Stimulated activated naive B cell treated with anti-CD40 and anti-IgM and Interleukin-4, amounts not matched to agents 10 μg/mL and 1 μg/mL and 100 μg/mL, for 72 hours (primary cell): ENCODE results near the gene CRTC3.
"Not testable (repeated sequence)": the region's sequence is repeated elsewhere in the genome, so short reads cannot be mapped to it uniquely, and the experiment has no call there.

Experiments
- ATAC-seq, 2 donors: fragments of 150-1000 bp; cut with Tn5 transposase; replicated peaks; 2 replicates each; pipeline ENCODE4 v1.10.0; 2021; ENCODE audit warnings: moderate library complexity in 1 of 2
- DNase-seq: peaks from one replicate; pipeline ENCODE4 v3.0.0; 2021
- H3K27ac Mint-ChIP-seq: one replicate; pipeline ENCODE4 v1.8.0; 2022; ENCODE audit warnings: mild to moderate bottlenecking, mixed read lengths
- H3K27me3 Mint-ChIP-seq, 2 donors: one replicate each; pipeline ENCODE4 v1.8.0; 2022; ENCODE audit warnings: mixed read lengths in 2 of 2
- H3K36me3 Mint-ChIP-seq, 2 donors: one replicate each; pipeline ENCODE4 v1.8.0; 2022; ENCODE audit warnings: mixed read lengths in 2 of 2, mild to moderate bottlenecking in 1 of 2
- H3K4me1 Mint-ChIP-seq, 2 donors: one replicate each; pipeline ENCODE4 v1.8.0; 2022; ENCODE audit warnings: mixed read lengths in 2 of 2, mild to moderate bottlenecking in 1 of 2
- H3K4me3 Mint-ChIP-seq, 2 donors: one replicate each; pipeline ENCODE4 v1.8.0; 2022; ENCODE audit warnings: mild to moderate bottlenecking in 2 of 2, mixed read lengths in 2 of 2, moderate library complexity in 1 of 2
- H3K9me3 Mint-ChIP-seq, 2 donors: one replicate each; pipeline ENCODE4 v1.8.0; 2022; ENCODE audit warnings: mixed read lengths in 2 of 2, mild to moderate bottlenecking in 1 of 2

CRTC3 gene

GRCh38 chr15:90501898-90502297 lies 27.8 kb upstream of the CRTC3 start:
- ATAC-seq: peak; percentile 76 to 86
- Mint-ChIP-seq H3K4me1 (peaks cover 6 to 8% of the 10 kb centered on the region in 2 donors), H3K4me3 (no peak overlapping the region), H3K27me3 (no peaks in the 10 kb centered on the region), H3K9me3 (no peaks in the 10 kb centered on the region), H3K27ac (no peak overlapping the region), H3K36me3 (peaks cover 29 to 34% of the 10 kb centered on the region in 2 donors)
- DNase-seq: no peak

DNA sequence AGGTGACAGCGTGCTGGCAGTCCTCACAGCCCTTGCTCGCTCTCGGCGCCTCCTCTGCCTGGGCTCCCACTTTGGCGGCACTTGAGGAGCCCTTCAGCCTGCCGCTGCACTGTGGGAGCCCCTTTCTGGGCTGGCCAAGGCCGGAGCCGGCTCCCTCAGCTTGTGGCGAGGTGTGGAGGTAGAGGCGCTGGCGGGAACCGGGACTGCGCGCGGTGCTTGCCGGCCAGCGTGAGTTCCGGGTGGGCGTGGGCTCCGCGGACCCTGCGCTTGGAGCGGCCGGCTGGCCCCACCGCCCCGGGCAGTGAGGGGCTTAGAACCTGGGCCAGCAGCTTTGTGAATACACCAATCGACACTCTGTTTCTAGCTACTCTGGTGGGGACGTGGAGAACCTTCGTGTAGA lies 18.9 kb upstream of the CRTC3 start:
- not testable (repeated sequence) for DNase-seq, H3K27ac Mint-ChIP-seq, H3K36me3 Mint-ChIP-seq, H3K9me3 Mint-ChIP-seq, H3K27me3 Mint-ChIP-seq, H3K4me1 Mint-ChIP-seq, ATAC-seq, H3K4me3 Mint-ChIP-seq

GRCh38 chr15:90511211-90511618 lies 18.5 kb upstream of the CRTC3 start:
- not testable (repeated sequence) for DNase-seq, ATAC-seq, H3K36me3 Mint-ChIP-seq, H3K27me3 Mint-ChIP-seq, H3K9me3 Mint-ChIP-seq, H3K27ac Mint-ChIP-seq, H3K4me3 Mint-ChIP-seq, H3K4me1 Mint-ChIP-seq

DNA sequence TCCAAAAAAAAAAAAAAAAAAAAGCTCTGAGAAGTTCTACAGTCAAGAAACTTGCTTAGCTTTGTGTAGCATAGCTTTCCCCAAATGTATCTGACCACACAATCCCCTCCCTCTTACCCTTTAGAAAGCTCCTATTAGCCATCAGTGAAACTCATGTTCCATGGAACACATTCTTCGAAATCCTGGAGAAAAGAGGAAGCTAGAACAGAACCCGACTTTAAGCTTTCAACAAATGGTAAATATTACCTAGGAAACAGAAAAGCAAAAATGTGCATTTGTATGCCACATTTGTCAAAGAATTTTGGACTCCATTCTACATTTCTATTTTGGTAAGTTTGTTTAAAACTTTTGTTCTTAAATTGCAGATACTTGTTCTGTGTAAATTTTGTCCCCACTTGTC lies 17.4 kb upstream of the CRTC3 start:
- no peak for DNase-seq
- no peak overlapping the region for H3K4me3 Mint-ChIP-seq
- H3K4me1 Mint-ChIP-seq: peaks cover 6 to 13% of the 10 kb centered on the region in 2 donors
- H3K27me3 Mint-ChIP-seq: no peaks in the 10 kb centered on the region
- no peaks in the 10 kb centered on the region for H3K36me3 Mint-ChIP-seq
- H3K27ac Mint-ChIP-seq: no peak overlapping the region
- H3K9me3 Mint-ChIP-seq: no peaks in the 10 kb centered on the region
- no peak for ATAC-seq

DNA sequence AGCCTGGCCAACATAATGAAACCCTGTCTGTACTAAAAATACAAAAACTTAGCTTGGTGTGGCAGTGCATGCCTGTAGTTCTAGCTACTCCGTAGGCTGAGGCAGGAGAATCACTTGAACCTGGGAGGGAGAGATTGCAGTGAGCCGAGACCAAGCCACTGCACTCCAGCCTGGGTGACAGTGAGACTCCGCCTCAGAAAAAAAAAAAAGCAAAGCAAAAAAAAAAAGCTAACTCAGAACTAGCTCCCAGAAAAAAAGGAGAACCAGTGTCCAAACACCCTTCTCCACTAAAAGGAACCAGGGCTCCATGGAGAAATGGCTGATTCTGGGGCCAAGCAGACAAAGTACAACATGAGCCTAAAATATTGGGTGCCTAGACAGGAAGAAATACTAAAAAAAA lies 16.7 kb upstream of the CRTC3 start:
- Mint-ChIP-seq H3K27ac (no peak overlapping the region), H3K9me3 (no peaks in the 10 kb centered on the region), H3K4me3 (no peak overlapping the region), H3K36me3 (no peaks in the 10 kb centered on the region), H3K27me3 (no peaks in the 10 kb centered on the region), H3K4me1 (peaks cover 6 to 13% of the 10 kb centered on the region in 2 donors)
- ATAC-seq (no peak), DNase-seq (no peak)

DNA sequence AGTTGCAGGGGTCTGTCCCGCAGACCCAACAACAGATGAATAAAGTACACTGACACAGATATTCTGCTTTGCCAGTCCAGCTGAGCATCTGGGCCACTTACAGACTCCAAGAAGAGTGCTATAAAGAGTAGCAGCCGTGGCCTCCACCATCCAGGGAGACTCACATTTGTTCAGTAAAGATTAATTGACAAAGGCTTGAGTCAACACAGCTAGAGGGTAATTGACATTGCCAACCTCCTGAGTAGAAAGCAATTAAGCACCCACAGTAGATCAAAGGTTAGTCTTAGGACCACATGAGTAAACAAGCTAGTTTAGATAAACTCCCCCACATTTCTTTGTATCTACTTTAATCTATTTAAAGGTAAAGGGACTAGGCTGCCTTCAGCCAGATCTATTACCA lies 16.3 kb upstream of the CRTC3 start:
- no peak overlapping the region for H3K4me3 Mint-ChIP-seq
- ATAC-seq: no peak
- no peak for DNase-seq
- H3K4me1 Mint-ChIP-seq: peaks cover 7 to 13% of the 10 kb centered on the region in 2 donors
- no peak overlapping the region for H3K27ac Mint-ChIP-seq
- no peaks in the 10 kb centered on the region for H3K9me3 Mint-ChIP-seq
- no peaks in the 10 kb centered on the region for H3K36me3 Mint-ChIP-seq
- no peaks in the 10 kb centered on the region for H3K27me3 Mint-ChIP-seq

GRCh38 chr15:90513893-90514292 lies 15.8 kb upstream of the CRTC3 start:
- not testable (repeated sequence) for DNase-seq, H3K27me3 Mint-ChIP-seq, ATAC-seq, H3K4me3 Mint-ChIP-seq, H3K9me3 Mint-ChIP-seq, H3K36me3 Mint-ChIP-seq, H3K27ac Mint-ChIP-seq
- peaks cover 8 to 13% of the 10 kb centered on the region in 2 donors for H3K4me1 Mint-ChIP-seq

GRCh38 chr15:90519688-90520087 lies 10.0 kb upstream of the CRTC3 start:
- Mint-ChIP-seq H3K4me3 (no peak overlapping the region), H3K4me1 (peaks cover 8 to 22% of the 10 kb centered on the region in 2 donors), H3K27ac (no peak overlapping the region), H3K36me3 (no peaks in the 10 kb centered on the region), H3K27me3 (no peaks in the 10 kb centered on the region), H3K9me3 (no peaks in the 10 kb centered on the region)
- DNase-seq (no peak), ATAC-seq (no peak)

DNA sequence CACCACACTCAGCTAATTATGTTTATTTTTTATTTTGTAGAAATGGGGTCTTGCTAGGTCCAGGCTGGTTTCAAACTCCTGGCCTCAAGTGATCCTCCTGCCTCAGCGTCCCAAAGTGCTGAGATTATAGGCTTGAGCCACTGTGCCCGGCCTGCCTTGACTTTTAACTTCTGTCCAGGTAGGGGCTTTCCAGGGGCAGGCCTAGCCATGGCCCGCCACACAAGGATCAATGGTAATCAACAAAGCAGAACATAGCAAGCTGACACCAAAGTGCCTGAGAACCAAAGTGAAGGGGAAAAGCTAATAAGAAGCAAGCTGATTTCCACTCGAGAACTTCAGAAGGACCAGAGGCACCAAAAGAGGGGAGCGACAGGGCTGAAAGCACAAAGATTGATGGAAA lies 9.4 kb upstream of the CRTC3 start:
- no peak for DNase-seq
- no peak overlapping the region for H3K4me3 Mint-ChIP-seq
- no peaks in the 10 kb centered on the region for H3K36me3 Mint-ChIP-seq
- no peak overlapping the region for H3K27ac Mint-ChIP-seq
- H3K9me3 Mint-ChIP-seq: no peaks in the 10 kb centered on the region
- ATAC-seq: peak; percentile 52
- H3K27me3 Mint-ChIP-seq: no peaks in the 10 kb centered on the region
- peaks cover 8 to 22% of the 10 kb centered on the region in 2 donors for H3K4me1 Mint-ChIP-seq

- H3K4me3 Mint-ChIP-seq: no peak overlapping the region
- no peak for DNase-seq
- H3K27ac Mint-ChIP-seq: no peak overlapping the region
- H3K27me3 Mint-ChIP-seq: no peaks in the 10 kb centered on the region
- H3K4me1 Mint-ChIP-seq: peaks cover 4 to 9% of the 10 kb centered on the region in 2 donors
- H3K36me3 Mint-ChIP-seq: no peaks in the 10 kb centered on the region
- ATAC-seq: no peak
- no peaks in the 10 kb centered on the region for H3K9me3 Mint-ChIP-seq
These were observed 6.3 kb upstream of the CRTC3 start for GRCh38 chr15:90523373-90523772.

GRCh38 chr15:90524018-90524803 lies 5.5 kb upstream of the CRTC3 start:
- not testable (repeated sequence) for H3K27me3 Mint-ChIP-seq, DNase-seq, ATAC-seq, H3K36me3 Mint-ChIP-seq, H3K9me3 Mint-ChIP-seq, H3K4me3 Mint-ChIP-seq
- H3K27ac Mint-ChIP-seq: peak overlapping the region; percentile 37
- peaks cover 6 to 15% of the 10 kb centered on the region in 2 donors for H3K4me1 Mint-ChIP-seq

DNA sequence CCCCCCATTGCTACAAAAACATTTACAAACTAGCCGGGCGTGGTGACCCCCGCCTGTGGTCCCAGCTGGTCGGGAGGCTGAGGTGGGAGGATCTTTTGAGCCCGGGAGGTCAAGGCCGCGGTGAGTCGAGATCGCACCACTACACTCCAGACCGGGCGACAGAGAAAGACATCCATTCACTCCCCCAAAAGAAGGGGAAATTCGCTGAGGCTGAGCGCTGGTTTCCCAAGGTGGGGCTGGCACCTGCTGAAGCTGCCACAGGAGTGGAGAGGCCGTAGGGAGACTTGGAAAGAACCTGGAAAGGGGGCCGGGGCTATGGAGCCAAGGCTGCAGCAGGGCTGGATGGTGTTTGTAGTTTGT lies 732 bp upstream of the CRTC3 start:
- DNase-seq: no peak
- peaks cover 22 to 35% of the 10 kb centered on the region in 2 donors for H3K4me1 Mint-ChIP-seq
- no peak for ATAC-seq
- no peaks in the 10 kb centered on the region for H3K27me3 Mint-ChIP-seq
- peaks cover 4 to 6% of the 10 kb centered on the region in 2 donors for H3K36me3 Mint-ChIP-seq
- no peaks in the 10 kb centered on the region for H3K9me3 Mint-ChIP-seq
- H3K27ac Mint-ChIP-seq: peak overlapping the region; percentile 96
- peak overlapping the region; percentile 82 to 86 for H3K4me3 Mint-ChIP-seq

DNA sequence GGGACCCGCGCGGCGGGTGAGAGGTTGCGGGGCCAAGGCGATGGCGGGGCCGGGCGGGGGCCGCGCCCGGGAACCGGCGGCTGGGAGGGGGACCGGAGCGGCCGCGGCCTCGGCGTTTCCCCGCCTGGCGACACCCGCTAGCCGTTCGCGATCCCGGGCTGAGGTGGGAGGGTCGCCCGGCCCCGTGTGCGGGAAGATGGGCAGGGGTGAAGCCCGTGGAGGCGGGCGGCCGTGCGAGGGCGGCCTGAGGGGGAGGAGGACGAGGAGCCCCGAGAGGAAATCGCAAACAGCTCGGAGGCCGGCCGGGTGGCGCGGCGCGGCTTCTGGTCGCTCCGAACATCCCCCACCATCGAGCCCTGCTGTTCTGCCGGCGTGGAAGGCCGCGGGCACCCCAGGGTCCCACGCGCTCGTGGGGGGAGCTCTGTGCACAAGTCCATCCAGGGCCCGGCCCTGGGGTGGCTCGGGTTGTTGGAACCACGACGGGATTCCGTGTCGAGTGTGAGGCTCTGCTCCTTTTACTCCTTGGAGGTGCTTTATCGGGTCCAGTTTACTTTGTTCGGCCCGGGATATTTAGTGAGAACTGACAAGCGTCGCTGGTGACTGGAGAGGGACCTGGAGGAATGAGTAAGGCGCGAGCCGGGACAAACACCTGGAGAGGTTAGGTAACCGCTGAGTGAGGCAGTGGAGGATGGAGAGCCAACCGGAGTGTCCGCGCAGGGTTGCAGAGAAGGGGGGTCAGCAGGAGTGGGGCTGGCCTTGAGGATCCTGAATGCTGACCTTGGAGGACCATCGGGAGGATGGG lies 728 bp downstream of the CRTC3 start:
- H3K4me1 Mint-ChIP-seq: peaks cover 30 to 48% of the 10 kb centered on the region in 2 donors
- DNase-seq: peak; percentile 37
- H3K36me3 Mint-ChIP-seq: peaks cover 4 to 8% of the 10 kb centered on the region in 2 donors
- H3K9me3 Mint-ChIP-seq: no peaks in the 10 kb centered on the region
- H3K4me3 Mint-ChIP-seq: peak overlapping the region; percentile 94 to 97
- no peaks in the 10 kb centered on the region for H3K27me3 Mint-ChIP-seq
- ATAC-seq: peak; percentile 56 to 64
- peak overlapping the region; percentile 93 for H3K27ac Mint-ChIP-seq

- H3K4me3 Mint-ChIP-seq: peak overlapping the region; percentile 94 to 97
- no peak overlapping the region for H3K27ac Mint-ChIP-seq
- H3K9me3 Mint-ChIP-seq: no peaks in the 10 kb centered on the region
- no peaks in the 10 kb centered on the region for H3K27me3 Mint-ChIP-seq
- H3K36me3 Mint-ChIP-seq: peaks cover 4 to 8% of the 10 kb centered on the region in 2 donors
- no peak for DNase-seq
- peaks cover 34 to 53% of the 10 kb centered on the region in 2 donors for H3K4me1 Mint-ChIP-seq
- ATAC-seq: no peak
These were observed 1.4 kb downstream of the CRTC3 start for GRCh38 chr15:90531147-90531546.

GRCh38 chr15:90535254-90535653 lies 5.5 kb downstream of the CRTC3 start:
- H3K36me3 Mint-ChIP-seq: peaks cover 6 to 22% of the 10 kb centered on the region in 2 donors
- no peaks in the 10 kb centered on the region for H3K9me3 Mint-ChIP-seq
- peaks cover 42 to 50% of the 10 kb centered on the region in 2 donors for H3K4me1 Mint-ChIP-seq
- peak overlapping the region; percentile 21 for H3K27ac Mint-ChIP-seq
- DNase-seq: no peak
- no peak overlapping the region for H3K4me3 Mint-ChIP-seq
- no peak for ATAC-seq
- no peaks in the 10 kb centered on the region for H3K27me3 Mint-ChIP-seq
